Breast epithelium (tissue), 4 donors: Measurements from ENCODE around the gene LBP. TPM values are rescaled to one million over a fixed set of nuclear protein-coding genes. Genes with fewer than 3 reads are reported as not detected.

ENCODE experiments used
- DNase-seq, 2 donors: peaks; one replicate each; pipeline ENCODE4 v3.0.0-alpha.2; 2019; ENCODE audit warnings: low spot score in 2 of 2
- H3K27ac ChIP-seq, 2 donors: fragments of 200-600 bp; sonication (generic) in 1 of 2; one replicate each; pipeline ENCODE4 v1.5.1; 2016 to 2019; ENCODE audit warnings: mild to moderate bottlenecking in 1 of 2
- H3K27me3 ChIP-seq, 2 donors: fragments of 200-600 bp; sonication (generic) in 1 of 2; one replicate each; pipeline versions ENCODE4 v1.5.1 to v1.6.0; 2017 to 2019; ENCODE audit warnings: control low read depth in 1 of 2, mild to moderate bottlenecking in 1 of 2
- H3K36me3 ChIP-seq: fragments of 200-600 bp; one replicate; pipeline ENCODE4 v1.5.1; 2019
- H3K4me1 ChIP-seq, 2 donors: fragments of 200-600 bp; sonication (generic); one replicate each; pipeline ENCODE4 v1.5.1; 2016 to 2019; ENCODE audit warnings: control low read depth in 1 of 2
- H3K4me3 ChIP-seq, 3 donors: fragments of 200-600 bp; sonication (generic); 1 replicate in 2 of 3; 2 replicates in 1 of 3; pipeline ENCODE4 v1.5.1; 2016 to 2019; ENCODE audit warnings: mild to moderate bottlenecking in 3 of 3, moderate library complexity in 2 of 3
- H3K9me3 ChIP-seq, 2 donors: fragments of 200-600 bp; sonication (generic) in 1 of 2; one replicate each; pipeline ENCODE4 v1.5.1; 2016 to 2019; ENCODE audit warnings: control low read depth in 1 of 2
- POLR2A ChIP-seq: fragments of 450-650 bp; IDR thresholded peaks from one replicate; pipeline ENCODE4 v1.6.1; 2016; ENCODE audit warnings: antibody characterized with exemption, mild to moderate bottlenecking, moderate library complexity
- POLR2AphosphoS5 ChIP-seq, 3 donors: sonication (generic); formaldehyde crosslinking; IDR thresholded peaks; one replicate each; pipeline ENCODE4 v1.6.1; 2017; ENCODE audit warnings: antibody characterized with exemption in 3 of 3
- intact Hi-C: fragments of 100-400 bp; cut with DNase I; formaldehyde crosslinking; loops from one replicate; pipeline ENCODE4 v1.15.1; 2023; ENCODE audit warnings: low total_unique reads
- total RNA-seq, 3 donors: library from RNA; depleted of rRNA; stranded (reverse); fragments of >200 nt; gene quantifications; one replicate each; pipeline ENCODE4 v1.1.0, GENCODE V29; 2016
- TF ChIP-seq, protein P1 (sequence below), 3 donors: fragments of 450-650 bp; IDR thresholded peaks; one replicate each; pipeline ENCODE4 v1.5.1; 2016 to 2017; ENCODE audit warnings: antibody characterized with exemption in 3 of 3, mild to moderate bottlenecking in 3 of 3, moderate library complexity in 3 of 3

LBP gene
- total RNA-seq, 3 donors from 2014 or later: 0.73 to 15.0 (median 3.9) TPM

- Histone ChIP-seq H3K4me1 (no peaks in the 10 kb centered on the region), H3K27me3 (no peaks in the 10 kb centered on the region), H3K9me3 (no peaks in the 10 kb centered on the region), H3K36me3 (no peaks in the 10 kb centered on the region), H3K27ac (no peak overlapping the region), H3K4me3 (no peak overlapping the region)
- TF ChIP-seq, protein P1, sequence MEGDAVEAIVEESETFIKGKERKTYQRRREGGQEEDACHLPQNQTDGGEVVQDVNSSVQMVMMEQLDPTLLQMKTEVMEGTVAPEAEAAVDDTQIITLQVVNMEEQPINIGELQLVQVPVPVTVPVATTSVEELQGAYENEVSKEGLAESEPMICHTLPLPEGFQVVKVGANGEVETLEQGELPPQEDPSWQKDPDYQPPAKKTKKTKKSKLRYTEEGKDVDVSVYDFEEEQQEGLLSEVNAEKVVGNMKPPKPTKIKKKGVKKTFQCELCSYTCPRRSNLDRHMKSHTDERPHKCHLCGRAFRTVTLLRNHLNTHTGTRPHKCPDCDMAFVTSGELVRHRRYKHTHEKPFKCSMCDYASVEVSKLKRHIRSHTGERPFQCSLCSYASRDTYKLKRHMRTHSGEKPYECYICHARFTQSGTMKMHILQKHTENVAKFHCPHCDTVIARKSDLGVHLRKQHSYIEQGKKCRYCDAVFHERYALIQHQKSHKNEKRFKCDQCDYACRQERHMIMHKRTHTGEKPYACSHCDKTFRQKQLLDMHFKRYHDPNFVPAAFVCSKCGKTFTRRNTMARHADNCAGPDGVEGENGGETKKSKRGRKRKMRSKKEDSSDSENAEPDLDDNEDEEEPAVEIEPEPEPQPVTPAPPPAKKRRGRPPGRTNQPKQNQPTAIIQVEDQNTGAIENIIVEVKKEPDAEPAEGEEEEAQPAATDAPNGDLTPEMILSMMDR (IDR thresholded peaks at IDR 0.05): no peak
- TF ChIP-seq POLR2AphosphoS5 (IDR thresholded peaks at IDR 0.05) (no peak), POLR2A (no peak)
- intact Hi-C loops: no loop called here
- DNase-seq: no peak
Observed at GRCh38 chr20:38355161-38356012, 9.1 kb downstream of the LBP start.

- H3K4me1 ChIP-seq: no peaks in the 10 kb centered on the region
- no peaks in the 10 kb centered on the region for H3K27me3 ChIP-seq
- H3K36me3 ChIP-seq: no peaks in the 10 kb centered on the region
- no peaks in the 10 kb centered on the region for H3K9me3 ChIP-seq
- H3K4me3 ChIP-seq: no peak overlapping the region
- TF ChIP-seq POLR2A (no peak), POLR2AphosphoS5 (IDR thresholded peaks at IDR 0.05) (no peak)
- intact Hi-C loops: no loop called here
- DNase-seq: no peak
- no peak overlapping the region for H3K27ac ChIP-seq
Observed at GRCh38 chr20:38357653-38358207, 11.4 kb downstream of the LBP start.

- H3K4me1 ChIP-seq: no peaks in the 10 kb centered on the region
- no peaks in the 10 kb centered on the region for H3K27me3 ChIP-seq
- no peak overlapping the region for H3K4me3 ChIP-seq
- intact Hi-C loops: no loop called here
- H3K36me3 ChIP-seq: no peaks in the 10 kb centered on the region
- no peak for DNase-seq
- H3K27ac ChIP-seq: no peak overlapping the region
- TF ChIP-seq POLR2AphosphoS5 (IDR thresholded peaks at IDR 0.05) (no peak), POLR2A (no peak)
- TF ChIP-seq, protein P1 (IDR thresholded peaks at IDR 0.05): no peak
- H3K9me3 ChIP-seq: no peaks in the 10 kb centered on the region
Observed at GRCh38 chr20:38358556-38358955, 12.3 kb downstream of the LBP start.

DNA sequence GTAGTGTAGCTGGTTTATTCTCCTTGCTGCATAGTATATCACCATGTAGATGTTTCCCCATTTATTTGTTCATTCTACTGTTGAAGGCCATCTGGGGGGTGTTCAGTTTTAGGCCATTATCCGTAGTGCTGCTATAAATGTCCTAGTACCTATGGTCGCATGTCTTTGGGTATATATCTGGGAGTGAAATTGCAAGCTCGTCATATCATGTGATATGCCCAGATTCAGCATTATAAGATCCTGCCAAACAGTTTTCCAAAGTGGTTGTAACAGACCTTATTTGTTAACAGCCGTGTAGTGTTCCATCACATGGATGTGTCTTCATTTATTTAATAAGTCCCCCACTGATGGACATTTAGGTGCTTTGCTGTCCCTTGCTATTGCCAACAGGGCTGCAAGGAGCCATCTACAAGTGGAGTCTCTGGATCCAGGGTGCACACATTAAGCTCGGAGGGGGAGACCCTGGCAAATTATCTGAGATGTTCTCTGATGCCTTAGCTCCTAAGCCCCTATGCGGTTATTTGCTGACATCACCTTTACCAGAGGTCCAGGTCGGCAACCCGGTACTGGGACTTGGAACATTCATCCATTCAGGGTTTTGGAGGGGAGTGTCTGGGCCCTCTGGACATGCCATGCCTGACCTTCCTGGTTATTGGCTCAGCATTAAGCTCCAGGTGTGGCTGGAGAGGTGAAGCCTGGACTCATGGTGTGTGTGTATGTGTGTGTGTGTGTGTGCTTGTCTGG, 16.9 kb downstream of the LBP start:
- Histone ChIP-seq H3K4me3 (no peak overlapping the region), H3K9me3 (no peaks in the 10 kb centered on the region), H3K27ac (no peak overlapping the region), H3K27me3 (no peaks in the 10 kb centered on the region), H3K36me3 (no peaks in the 10 kb centered on the region), H3K4me1 (no peaks in the 10 kb centered on the region)
- DNase-seq: no peak
- TF ChIP-seq POLR2A: no peak
- TF ChIP-seq POLR2AphosphoS5 (IDR thresholded peaks at IDR 0.05): no peak
- TF ChIP-seq, protein P1 (IDR thresholded peaks at IDR 0.05): no peak
- intact Hi-C loops: no loop called here

DNA sequence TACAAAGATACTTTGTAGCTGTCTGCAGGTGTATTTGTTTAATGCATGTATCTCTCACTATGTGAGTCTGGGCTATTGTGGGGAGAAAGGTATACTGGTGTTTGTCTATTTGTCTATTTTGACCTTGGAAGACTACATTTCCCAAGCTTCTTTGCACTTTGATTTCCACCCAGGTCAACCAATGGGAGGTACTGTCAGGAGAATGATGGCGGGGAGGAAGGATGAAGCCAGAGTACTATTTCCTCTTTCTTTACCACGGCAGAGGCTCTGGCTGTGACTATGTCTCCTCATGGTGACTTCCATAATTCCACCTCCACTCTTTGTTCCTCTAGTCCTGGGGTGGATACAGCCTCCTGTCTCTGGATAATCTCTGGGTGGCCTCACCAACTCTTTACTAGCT, 23.1 kb downstream of the LBP start:
- Histone ChIP-seq H3K4me1 (no peaks in the 10 kb centered on the region), H3K36me3 (no peaks in the 10 kb centered on the region), H3K27me3 (no peaks in the 10 kb centered on the region), H3K27ac (no peak overlapping the region), H3K4me3 (no peak overlapping the region), H3K9me3 (no peaks in the 10 kb centered on the region)
- no peak for DNase-seq
- intact Hi-C loops: no loop called here
- TF ChIP-seq, protein P1 (IDR thresholded peaks at IDR 0.05): no peak
- TF ChIP-seq POLR2AphosphoS5 (IDR thresholded peaks at IDR 0.05): no peak
- no peak for TF ChIP-seq POLR2A
